Activated effector memory CD4-positive, alpha-beta T cell treated with Interleukin-2 at 50 U/mL for 16 hours (primary cell): ENCODE measurements around the gene XIRP1.
"Not testable (repeated sequence)": the region's sequence is repeated elsewhere in the genome, so short reads cannot be mapped to it uniquely, and the experiment has no call there.

Experiments used
- DNase-seq: peaks from one replicate; pipeline ENCODE4 v3.0.0-alpha.2; 2020

The XIRP1 gene, protein sequence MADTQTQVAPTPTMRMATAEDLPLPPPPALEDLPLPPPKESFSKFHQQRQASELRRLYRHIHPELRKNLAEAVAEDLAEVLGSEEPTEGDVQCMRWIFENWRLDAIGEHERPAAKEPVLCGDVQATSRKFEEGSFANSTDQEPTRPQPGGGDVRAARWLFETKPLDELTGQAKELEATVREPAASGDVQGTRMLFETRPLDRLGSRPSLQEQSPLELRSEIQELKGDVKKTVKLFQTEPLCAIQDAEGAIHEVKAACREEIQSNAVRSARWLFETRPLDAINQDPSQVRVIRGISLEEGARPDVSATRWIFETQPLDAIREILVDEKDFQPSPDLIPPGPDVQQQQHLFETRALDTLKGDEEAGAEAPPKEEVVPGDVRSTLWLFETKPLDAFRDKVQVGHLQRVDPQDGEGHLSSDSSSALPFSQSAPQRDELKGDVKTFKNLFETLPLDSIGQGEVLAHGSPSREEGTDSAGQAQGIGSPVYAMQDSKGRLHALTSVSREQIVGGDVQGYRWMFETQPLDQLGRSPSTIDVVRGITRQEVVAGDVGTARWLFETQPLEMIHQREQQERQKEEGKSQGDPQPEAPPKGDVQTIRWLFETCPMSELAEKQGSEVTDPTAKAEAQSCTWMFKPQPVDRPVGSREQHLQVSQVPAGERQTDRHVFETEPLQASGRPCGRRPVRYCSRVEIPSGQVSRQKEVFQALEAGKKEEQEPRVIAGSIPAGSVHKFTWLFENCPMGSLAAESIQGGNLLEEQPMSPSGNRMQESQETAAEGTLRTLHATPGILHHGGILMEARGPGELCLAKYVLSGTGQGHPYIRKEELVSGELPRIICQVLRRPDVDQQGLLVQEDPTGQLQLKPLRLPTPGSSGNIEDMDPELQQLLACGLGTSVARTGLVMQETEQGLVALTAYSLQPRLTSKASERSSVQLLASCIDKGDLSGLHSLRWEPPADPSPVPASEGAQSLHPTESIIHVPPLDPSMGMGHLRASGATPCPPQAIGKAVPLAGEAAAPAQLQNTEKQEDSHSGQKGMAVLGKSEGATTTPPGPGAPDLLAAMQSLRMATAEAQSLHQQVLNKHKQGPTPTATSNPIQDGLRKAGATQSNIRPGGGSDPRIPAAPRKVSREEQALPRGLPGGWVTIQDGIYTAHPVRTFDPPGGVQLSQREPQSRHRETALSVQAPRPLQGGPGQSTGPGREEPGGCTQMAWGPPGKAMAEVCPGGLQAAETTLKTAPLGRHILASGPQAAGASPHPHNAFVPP (N-terminal part only)

DNA sequence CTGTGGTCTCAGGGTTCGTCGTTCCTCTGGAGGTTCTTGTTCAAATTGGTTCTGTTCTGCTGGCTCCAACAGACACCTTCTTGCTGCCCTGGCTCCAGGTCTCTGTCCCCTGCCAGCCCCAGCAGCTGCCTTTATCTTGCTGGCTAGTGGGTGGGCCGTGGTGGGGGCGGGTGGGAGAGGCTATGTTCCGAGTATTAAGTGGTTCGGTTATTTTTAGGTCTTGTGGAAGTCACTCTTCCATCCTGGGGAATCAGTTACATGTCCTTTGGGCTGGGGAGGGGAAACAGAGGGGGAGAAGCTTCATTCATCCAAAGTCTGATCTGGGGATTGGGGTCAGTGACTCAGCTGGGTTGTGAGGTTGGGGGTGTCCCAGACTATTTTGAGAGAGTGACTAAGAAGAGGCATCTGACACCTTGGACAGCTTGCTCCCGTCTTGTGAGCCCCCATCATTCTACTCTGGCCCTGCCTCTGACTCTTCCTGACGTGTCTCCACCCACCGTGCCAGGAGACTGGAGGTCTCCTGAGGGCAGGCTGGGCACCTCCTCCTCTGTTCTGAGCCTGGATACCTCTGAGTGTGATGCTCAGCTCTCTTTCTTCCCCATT is at the start of gene XIRP1:
XIRP1 (minus strand) TSS at position 106 of the 603 bp plus-strand sequence. CDS start 3,150 bp downstream, outside the sequence.
- no peak for DNase-seq

DNA sequence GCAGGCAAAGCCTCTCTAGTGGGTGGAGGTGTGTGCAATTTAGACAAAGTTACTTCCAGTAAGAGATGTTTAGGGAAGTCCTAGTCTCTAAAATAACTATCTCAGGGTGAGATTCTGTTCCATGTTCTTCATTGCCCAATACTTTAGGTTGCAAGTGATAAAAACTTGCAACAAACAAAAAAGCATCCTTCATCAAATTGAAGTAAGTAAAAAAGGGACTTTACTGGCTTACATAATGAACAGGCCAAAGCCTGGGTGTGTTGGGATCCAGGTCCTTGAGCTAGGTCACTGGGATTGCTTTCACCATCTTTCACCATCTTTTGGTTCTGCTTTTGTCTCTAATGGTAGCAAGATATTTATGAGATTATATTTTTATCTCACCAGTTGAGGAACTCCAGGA is 49.2 kb upstream of the XIRP1 start:
- no peak for DNase-seq

DNA sequence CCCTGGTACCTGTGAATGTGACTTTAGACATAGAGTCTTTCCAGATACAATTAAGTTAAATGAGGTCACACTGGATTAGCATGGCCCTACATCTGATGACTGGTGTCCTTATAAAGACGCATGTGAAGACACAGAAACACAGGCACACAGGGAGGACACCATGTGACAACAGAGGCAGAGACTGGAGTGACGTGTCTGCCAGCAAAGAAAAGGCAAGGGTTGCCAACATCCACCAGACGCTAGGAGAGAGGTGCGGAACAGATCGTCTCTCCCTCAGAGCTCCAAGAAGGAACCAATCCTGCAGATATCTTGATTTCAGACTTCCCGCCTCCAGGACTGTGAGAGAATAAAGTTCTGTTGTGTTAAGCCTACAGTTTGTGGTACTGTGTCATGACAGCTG is 44.6 kb upstream of the XIRP1 start:
- DNase-seq = no peak

DNA sequence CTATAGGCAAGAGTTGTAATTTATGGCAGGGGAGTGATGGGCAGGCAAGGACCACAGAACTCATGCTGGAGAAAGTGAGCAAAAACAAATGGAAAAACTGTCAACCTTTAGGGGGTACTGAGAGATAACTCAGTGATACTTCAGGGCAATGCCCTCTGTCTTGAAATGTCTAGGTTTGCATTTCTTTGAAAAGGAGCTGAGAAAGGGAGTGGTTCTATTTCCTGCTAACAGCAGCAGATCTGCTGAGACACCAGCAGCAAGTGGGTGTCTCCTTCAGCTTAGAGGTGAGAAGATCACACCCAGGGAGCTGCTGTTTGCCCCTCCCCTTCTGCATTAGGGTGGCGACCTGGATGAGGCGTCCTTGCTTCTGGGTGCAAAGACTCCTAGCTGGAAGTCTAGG is 42.3 kb upstream of the XIRP1 start:
- DNase-seq = peak; percentile 9

DNA sequence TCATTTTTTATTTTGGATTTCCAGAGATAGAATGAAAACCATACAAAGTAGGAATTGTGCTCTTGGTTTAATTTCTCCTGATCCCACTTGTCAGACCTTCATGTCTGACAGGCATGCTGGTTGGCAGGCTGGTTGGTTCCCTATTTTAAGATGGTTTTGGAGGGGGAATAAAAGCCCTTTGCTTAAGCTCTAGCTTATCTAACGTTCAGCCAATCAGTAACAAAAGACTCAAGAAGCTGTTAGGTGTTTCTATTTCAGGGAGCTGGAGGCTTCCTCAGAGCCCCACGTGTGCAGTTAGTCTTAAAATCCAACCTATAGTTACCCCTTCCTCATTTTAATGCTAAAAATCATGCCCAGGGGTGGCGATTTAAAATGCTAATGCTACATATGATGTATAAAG is 40.5 kb upstream of the XIRP1 start:
- DNase-seq = no peak

DNA sequence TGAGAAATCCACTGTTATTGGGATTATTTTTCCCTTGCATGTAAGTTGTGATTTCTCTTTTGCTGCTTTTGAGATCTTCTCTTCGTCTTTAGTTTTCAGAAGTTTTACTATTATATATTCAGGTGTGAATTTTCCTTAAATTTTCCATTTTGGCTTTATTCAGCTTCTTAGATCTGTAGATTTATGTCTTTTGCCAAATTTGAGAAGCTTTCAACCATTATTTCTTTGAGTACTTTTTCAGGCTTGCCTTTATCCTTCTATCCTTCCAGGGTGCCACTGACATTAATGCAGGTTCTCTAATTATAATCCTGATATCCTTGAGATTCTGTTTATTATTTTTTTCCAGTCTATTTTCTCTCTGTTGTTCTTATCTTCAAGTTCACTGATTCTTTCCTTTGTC is 38.1 kb upstream of the XIRP1 start:
- DNase-seq = no peak

DNA sequence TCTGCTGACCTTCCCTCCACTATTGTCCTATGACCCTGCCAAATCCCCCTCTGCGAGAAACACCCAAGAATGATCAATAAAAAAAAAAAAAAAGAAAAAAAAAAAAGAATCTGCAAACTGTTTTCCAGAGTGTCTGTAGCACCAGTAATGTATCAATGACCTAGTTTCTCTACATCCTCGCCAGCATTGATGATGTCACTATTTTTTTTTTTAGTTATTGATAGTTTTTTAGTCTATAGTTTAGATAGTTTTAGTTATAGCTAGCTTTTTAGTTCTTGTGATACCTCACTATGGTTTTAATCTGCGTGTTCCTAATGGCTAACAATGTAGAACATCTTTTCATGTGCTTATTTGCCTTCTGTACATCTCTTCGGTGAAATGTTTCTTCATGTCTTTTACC is 36.1 kb upstream of the XIRP1 start:
- DNase-seq = no peak

DNA sequence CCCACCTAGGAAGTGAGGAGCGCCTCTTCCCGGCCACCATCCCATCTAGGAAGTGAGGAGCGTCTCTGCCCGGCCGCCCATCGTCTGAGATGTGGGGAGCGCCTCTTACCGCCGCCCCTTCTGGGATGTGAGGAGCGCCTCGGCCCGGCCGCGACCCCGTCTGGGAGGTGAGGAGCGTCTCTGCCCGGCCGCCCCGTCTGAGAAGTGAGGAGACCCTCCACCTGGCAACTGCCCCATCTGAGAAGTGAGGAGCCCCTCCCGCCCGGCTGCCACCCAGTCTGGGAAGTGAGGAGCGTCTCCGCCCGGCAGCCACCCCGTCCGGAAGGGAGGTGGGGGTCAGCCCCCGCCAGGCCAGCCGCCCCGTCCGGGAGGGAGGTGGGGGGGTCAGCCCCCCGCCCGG is 35.2 kb upstream of the XIRP1 start:
- DNase-seq = not testable (repeated sequence)

DNA sequence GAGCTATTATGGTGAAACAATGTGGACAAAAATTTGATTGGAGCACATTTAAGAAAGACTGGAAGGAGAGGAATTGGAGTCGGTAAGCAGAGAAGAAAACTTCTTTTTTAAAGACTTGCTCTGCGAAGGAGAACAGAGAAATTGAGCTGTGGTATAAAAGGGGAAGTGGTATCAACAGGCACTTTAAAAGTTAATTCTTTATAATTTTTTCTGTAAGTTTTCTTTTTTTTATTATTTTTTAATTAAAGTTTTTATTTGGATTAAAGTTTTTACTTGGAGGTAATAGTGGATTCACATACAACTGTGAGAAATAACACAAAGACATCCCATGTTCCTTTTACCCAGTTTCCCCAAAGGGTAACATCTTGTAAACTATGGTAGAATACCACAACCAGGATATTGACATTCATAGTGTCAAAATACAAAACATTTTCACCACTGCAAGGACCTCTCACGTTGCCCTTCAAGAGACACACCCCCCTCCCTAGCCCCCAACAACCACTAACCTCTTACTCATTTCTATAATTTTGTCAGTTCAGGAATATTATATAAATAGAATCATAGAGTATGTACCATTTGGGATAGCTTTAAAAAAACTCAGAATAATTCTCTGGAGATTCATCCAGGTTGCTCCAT is 33.8 kb upstream of the XIRP1 start:
- no peak for DNase-seq

DNA sequence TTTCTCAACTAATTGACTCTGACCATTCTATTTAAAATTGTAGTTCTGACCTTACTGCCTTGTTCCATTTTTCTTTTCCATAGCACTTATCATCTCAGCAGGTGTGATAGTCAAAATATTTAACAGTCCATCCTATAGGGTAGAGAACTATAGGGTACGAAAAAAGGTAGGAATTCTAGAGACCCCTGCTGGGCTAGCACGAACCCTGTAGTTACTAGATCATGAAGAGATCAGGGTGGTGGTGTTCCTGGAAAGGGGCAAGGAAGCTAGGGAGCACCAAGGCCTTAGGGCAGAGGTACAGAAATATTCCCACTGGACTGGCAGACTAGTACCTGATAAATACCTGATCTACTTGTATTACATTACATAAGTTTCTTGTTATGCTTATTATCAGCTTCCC is 31.9 kb upstream of the XIRP1 start:
- DNase-seq = no peak

DNA sequence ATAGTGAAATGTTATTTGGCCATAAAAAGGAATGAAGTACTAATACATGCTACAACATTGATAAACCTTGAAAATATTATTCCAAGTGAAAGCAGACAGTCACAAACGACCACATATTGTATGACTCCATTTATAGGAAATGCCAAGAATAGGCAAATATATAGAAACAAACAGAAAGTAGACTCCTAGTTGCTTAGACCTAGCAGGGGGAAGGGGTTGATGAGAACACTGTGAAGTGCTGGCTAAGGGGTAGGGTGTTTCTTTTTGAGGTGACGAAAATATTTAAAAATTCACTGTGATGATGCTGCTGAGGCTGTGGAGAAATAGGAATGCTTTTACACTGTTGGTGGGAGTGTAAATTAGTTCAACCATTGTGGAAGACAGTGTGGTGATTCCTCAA is 30.5 kb upstream of the XIRP1 start:
- no peak for DNase-seq

DNA sequence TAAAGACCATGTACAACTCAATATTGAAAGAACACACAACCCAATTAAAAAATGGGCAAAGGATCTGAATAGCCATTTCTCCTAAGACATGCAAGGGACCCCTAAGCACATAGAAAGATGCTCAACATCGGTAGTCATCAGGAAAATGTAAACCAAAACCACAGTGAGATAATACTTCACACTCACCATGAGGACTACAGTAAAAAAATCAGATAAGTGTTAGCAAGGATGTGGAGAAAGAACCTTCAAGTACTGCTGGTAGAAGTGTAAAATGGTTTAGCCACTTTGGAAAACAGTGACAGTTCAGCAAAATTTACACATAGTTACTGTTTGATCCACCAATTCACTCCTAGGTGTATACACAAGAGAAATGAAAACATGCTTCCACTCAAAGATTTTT is 30.1 kb upstream of the XIRP1 start:
- DNase-seq = no peak

DNA sequence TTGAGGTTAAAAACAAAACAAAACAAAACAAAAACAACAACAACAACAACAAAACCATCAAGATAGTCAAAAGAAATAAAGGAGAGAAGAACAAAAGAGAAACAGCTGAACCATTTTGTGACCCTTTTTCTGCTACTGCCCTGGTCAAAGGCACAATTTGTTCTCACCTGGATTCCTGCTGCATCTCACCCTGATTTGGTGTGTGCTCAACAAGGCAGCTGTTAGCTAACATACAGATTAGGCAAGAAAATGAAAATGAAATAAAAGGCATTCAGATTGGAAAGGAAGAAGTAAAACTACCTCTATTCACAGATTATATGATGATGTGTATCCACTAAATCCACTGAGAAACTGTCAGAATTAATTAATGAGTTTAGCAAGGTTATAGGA is 28.7 kb upstream of the XIRP1 start:
- DNase-seq = no peak

DNA sequence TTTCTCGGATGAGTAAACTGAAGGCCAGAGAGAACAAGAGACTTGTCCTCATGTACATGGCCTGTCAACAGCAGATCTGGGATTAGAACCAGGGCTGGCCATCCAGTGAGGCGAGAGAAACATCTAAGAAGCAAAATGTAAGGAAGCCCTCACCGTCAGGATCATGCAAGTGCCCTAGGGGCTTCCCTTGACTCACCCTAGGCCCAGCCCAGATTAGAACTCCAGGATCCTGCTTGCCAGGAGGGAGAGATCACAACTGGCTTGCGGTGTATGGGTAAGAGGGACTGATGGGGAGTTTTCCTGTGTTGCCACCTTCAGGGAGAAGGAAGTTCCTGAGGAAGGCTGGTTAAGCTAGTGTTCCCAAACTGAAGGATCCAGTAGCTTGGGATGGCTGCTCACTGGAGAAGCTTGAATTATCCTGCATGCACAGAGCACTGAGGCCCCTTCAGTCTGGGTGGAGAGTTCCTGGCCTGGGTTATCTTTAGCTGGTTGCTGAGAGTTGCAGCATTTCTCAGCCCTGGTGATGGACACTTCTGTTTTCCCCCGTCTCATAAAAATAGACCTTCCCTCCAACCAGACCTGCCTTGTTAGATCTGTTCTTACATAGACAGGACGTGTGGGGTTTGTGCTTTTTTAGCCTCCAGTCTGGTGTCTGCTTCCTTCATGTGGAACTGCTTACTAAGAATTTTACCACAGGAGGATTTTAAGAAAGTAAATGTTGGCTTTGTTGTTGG is 28.2 kb upstream of the XIRP1 start:
- no peak for DNase-seq

DNA sequence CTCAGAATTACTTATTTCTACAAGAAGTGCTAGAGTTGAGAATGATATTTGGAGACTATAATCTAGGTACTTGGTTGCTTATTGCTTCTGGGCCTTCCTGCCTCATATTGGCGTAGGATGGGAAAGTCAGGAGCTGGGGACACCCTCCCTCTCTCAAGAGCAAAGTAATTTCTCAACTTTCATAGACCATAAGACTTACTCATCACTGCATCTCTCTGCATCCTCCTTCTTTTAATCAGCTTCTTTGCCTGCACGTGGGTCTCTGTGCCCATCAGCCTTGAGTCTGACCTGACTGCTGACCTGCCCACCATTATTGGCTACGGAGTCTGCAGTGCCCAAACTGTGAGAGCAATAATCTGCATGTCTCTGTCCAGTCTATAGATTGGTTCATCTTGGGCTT is 27.3 kb upstream of the XIRP1 start:
- no peak for DNase-seq

DNA sequence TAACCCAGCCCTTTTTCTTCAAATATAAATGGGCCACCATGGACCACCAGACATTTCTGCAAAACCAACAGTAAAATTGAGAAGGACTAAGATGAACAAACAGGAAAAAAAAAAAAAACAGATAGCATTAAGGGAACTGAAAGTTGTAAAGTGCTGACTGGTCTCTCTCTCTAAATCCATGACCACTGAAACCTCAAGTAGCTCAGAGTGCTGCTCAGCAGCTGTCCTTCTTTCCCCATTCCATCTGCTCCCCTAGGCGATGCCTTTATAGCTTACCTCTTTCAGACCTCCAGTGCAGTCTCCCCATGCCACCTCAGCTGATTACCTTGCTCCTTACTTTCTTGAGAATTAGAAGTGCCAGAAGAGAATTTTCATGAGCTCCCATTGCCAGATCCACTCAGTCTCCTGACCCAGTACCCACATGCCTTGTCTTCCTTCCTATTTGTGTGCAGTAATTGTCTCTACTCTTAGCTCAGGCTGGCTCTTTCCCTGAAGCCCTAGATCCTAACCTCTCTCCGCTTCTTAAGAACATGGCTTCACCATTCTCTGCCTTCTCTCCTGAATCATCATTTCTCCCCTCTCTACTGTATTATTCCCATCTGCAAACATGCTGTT is 23.9 kb upstream of the XIRP1 start:
- DNase-seq = no peak

DNA sequence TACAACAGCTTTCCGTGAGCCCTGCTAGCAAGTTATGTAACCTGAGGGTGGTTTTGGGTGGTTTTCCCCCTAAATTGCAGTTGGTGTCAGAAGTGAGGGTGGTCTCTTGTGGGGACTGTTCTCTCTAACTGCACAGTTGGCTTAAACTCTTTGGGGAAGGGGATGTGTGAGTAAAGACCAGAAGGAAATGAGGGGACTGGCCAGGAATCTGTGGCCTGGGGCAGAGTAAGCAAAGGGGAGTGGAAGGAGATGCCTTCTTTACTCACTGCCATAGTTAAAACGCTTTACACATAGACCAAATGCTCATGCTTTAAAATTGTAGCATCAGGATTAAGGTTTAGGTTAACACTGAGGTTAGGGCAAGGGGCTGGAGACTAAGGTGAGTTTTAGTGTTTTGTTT is 21.2 kb upstream of the XIRP1 start:
- no peak for DNase-seq

DNA sequence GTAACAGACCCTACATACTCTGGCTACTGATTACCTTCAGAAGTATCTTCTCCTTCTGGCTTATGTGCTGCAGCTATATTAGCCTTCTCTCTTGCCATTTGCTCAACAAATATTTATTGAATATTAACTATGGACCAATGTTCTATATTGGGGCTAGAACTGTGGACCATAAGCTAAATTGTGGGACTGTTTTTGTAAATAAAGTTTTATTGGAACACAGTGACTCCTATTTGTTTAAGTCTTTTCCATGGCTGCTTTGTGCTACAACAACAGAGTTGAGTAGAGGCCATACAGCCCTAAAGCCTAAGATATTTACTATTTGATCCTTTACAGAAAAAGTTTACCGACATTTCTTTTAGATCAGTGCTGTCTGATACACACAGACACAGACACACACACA is 20.3 kb upstream of the XIRP1 start:
- no peak for DNase-seq

DNA sequence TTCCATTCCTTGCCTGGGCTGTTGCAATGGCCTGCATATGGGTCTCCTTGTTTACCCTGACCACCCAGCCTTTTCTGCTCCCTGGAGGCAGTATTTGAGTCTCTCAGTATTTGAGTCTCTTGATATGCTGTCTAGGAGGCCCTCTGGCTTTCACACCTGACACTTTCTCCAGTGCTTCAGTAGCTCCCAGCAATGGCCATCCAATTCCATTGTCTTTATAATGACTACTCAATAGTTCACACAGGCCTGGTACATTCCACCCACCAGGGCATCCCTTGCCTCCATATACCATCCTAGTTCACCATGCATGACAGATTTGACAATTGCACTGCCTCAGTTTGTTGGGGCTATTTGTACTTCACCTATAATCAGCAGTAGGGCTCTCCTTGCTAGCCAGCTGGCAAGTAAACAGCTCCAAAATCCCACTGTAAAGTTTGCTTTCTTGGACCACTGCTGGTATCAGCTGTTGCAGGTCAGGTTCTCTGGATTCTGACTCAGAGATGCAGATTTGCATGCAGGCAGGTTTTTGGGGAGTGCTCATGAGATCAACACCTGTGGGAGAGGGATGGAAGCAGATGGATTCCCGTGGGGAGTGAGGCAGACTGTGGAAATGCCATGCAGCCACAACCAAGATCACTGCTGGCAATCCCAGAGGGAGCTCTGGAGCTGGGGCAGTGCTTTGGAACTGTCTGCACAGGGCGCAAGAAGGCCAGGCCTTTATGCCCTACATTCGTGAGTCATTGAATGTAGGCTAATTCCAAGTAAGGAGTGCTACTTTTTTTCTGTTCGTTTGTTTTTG is 19.1 kb upstream of the XIRP1 start:
- DNase-seq = no peak

DNA sequence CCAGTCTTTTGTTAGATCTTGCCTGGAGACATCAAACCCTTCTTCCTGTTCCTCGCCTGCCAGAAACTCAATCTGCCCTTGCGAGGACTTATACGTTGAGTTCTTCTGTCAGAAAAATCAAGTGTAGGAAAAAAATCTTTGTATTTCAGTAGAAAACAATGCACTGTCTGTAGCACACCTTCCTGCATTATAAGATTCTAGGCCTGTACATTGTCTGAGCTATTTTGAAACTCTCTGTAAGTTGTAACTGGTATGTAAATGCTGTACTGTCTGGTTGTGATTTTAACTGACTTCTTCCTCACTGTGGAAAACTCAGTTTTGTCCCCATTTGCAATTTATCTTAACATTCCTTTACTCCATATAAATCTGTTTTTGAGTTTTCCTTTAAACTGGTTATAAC is 17.7 kb upstream of the XIRP1 start:
- no peak for DNase-seq
